IMR-90 (cell line): ENCODE data around the gene KRTAP5-4.
A peak's percentile ranks its signal among the peaks of the same experiment; 100 is the strongest.

Experiments used
- CTCF ChIP-seq: conservative IDR thresholded peaks from 2 replicates; pipeline ENCODE4 v1.5.1; 2012; ENCODE audit warnings: mild to moderate bottlenecking, low read depth, low read length, improper control_type of control experiment
- NFE2L2 ChIP-seq: fragments of 150-350 bp; IDR thresholded peaks from 2 replicates; pipeline ENCODE4 v1.6.1; 2016; ENCODE audit warnings: low read depth, mild to moderate bottlenecking, low read length
- POLR2A ChIP-seq: IDR thresholded peaks from 2 replicates; pipeline ENCODE4 v1.6.1; 2012; ENCODE audit warnings: mild to moderate bottlenecking, low read depth, low read length
- RAD21 ChIP-seq: IDR thresholded peaks from 2 replicates; pipeline ENCODE4 v1.6.1; 2012; ENCODE audit warnings: low read length, improper control_type of control experiment
- USF2 ChIP-seq: fragments of 150-350 bp; IDR thresholded peaks from 2 replicates; pipeline ENCODE4 v1.6.1; 2017; ENCODE audit warnings: mild to moderate bottlenecking, antibody characterized with exemption, low read length, low read depth

DNA sequence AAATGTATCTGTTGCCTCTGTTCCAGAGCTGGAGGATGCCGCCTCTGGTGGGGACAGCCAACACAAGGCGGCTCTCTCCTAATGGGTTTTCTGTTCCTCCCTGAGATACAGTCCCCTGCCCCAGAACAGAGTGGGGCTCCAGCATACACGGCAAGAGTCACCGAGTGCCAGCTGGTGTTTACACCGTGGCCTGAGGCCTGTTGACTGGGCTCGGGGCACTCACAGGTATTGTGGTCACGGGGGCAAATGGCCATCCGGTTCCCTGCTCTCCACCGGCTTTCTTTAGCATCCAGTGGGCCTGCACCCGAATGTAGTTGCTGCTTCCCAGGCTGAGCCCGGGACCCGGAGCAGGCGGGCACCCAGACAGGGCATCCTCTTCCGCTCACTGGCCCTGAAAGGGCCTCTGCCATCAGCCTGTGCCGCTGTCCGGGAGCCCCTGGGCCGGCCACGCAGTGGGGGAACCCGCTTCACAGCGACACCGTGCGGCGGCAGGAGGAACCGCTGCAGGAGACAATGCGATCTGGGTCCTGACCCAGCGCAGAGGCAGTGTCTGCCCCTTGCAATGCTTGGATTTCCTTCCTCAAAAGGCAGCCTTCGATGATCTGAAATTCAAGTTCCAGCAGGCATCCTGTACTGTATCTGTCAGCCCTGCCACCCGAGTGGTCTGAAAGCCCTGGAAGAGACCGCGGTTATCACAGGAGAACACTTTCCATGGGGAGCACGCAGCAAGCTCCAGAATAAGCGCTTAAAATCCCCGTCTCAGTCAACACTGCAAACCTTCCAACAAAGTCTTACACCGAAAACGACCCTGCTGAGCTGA is 6.8 kb upstream of the KRTAP5-4 start:
- TF ChIP-seq POLR2A (no peak), CTCF (peak; percentile 76), RAD21 (peak; percentile 67), USF2 (no peak), NFE2L2 (no peak)
